HUES64 (cell line): ENCODE data around the gene MYL6B.

Source experiments
- H3K27ac ChIP-seq: 2 replicates; pipeline ENCODE4 v1.7.0; 2013; ENCODE audit warnings: low read depth, low read length, inconsistent platforms
- H3K27me3 ChIP-seq: 2 replicates; pipeline ENCODE4 v1.6.1; 2013; ENCODE audit warnings: mild to moderate bottlenecking, low read length; ENCODE audit not compliant: insufficient read depth
- H3K36me3 ChIP-seq: 2 replicates; pipeline ENCODE4 v1.6.1; 2013; ENCODE audit warnings: mild to moderate bottlenecking, low read length; ENCODE audit not compliant: insufficient read depth
- H3K4me1 ChIP-seq: 2 replicates; pipeline ENCODE4 v1.6.1; 2013; ENCODE audit warnings: mild to moderate bottlenecking, low read length, moderate library complexity; ENCODE audit not compliant: insufficient read depth
- H3K4me3 ChIP-seq: 2 replicates; pipeline ENCODE4 v1.5.1; 2013; ENCODE audit warnings: mild to moderate bottlenecking, low read length, moderate library complexity
- H3K9ac ChIP-seq: 2 replicates; pipeline ENCODE4 v1.6.1; 2013; ENCODE audit warnings: mild to moderate bottlenecking, low read depth, low read length
- H3K9me3 ChIP-seq: 2 replicates; pipeline ENCODE4 v1.6.1; 2013; ENCODE audit warnings: low read depth, low read length; ENCODE audit not compliant: insufficient read depth
- WGBS: fragments of 150-250, 120-280 bp; methylation state at CpG from one replicate; pipeline ENCODE4 v1.1.7; 2013; ENCODE audit warnings: missing lambda C conversion rate; 5-methylcytosine and 5-hydroxymethylcytosine counted together

MYL6B gene

DNA sequence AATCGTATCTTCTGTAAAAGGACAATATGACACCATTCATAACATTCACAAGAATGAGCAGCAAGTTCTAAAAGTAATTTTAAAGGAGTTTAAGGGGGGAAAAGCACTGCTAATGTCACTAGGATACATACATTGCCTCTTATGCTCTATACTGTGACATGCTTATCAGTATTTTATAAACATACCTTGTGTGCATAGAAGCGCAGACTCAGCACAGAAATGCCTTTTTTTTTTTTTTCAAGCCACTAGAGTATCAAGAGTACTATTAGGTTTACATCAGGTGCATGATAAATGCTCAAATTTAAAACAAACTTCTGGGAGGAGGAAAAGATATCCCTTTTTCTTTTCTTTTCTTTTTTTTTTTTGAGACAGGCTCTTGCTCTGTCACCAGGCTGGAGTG is 50.5 kb downstream of the MYL6B start:
- 93% methylated on average over 2 of the region's 2 CpGs for WGBS
- no peaks in the 10 kb centered on the region for H3K27me3 ChIP-seq
- no peak overlapping the region for H3K27ac ChIP-seq
- H3K36me3 ChIP-seq = peaks cover 38% of the 10 kb centered on the region
- H3K4me1 ChIP-seq = no peaks in the 10 kb centered on the region
- H3K9me3 ChIP-seq = no peaks in the 10 kb centered on the region
- no peak overlapping the region for H3K9ac ChIP-seq
- H3K4me3 ChIP-seq = no peak overlapping the region

DNA sequence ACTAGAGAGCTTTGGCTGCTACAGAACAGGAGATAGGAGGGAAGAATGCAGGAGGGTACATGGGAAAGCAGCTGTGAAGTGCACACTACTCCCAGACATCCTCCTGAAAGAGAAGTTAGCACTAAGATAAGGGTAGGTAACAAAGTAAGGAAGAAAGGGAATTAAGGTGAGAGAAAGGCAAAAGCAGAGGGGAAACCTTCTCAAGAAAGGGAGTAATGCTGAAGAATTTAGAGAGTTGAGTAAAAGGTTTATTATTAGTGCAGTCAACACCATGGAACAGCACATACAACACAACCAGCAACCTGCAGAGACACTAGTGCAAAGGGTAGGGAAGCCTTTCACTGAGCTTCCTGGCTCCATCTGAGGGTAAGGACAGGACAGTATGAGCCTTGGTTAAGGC is 51.9 kb downstream of the MYL6B start:
- H3K27ac ChIP-seq = no peak overlapping the region
- H3K36me3 ChIP-seq = peaks cover 46% of the 10 kb centered on the region
- no peaks in the 10 kb centered on the region for H3K9me3 ChIP-seq
- no peaks in the 10 kb centered on the region for H3K27me3 ChIP-seq
- H3K9ac ChIP-seq = no peak overlapping the region
- H3K4me3 ChIP-seq = no peak overlapping the region
- H3K4me1 ChIP-seq = no peaks in the 10 kb centered on the region

DNA sequence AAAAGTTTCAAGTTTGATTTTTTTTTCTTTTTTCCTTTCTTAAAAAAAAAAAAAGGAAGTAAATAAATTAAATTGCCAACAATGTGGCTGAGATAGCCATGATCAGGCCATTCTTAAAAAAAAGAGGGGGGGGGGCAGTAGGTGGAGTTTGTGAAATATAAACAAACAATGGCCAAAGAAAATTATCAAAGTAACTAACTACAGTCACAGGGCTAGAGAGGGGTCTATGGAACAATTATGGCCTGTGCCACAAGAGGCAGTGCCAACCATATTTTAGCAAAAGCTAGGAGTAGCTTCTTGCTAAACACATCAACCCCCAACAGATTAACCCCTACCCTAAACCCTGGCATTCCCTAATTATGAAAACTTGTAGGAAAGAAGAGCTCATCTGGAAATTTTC is 53.1 kb downstream of the MYL6B start:
- H3K36me3 ChIP-seq = peaks cover 55% of the 10 kb centered on the region
- no peaks in the 10 kb centered on the region for H3K9me3 ChIP-seq
- no peaks in the 10 kb centered on the region for H3K27me3 ChIP-seq
- H3K4me3 ChIP-seq = no peak overlapping the region
- no peaks in the 10 kb centered on the region for H3K4me1 ChIP-seq
- no peak overlapping the region for H3K9ac ChIP-seq
- no peak overlapping the region for H3K27ac ChIP-seq

DNA sequence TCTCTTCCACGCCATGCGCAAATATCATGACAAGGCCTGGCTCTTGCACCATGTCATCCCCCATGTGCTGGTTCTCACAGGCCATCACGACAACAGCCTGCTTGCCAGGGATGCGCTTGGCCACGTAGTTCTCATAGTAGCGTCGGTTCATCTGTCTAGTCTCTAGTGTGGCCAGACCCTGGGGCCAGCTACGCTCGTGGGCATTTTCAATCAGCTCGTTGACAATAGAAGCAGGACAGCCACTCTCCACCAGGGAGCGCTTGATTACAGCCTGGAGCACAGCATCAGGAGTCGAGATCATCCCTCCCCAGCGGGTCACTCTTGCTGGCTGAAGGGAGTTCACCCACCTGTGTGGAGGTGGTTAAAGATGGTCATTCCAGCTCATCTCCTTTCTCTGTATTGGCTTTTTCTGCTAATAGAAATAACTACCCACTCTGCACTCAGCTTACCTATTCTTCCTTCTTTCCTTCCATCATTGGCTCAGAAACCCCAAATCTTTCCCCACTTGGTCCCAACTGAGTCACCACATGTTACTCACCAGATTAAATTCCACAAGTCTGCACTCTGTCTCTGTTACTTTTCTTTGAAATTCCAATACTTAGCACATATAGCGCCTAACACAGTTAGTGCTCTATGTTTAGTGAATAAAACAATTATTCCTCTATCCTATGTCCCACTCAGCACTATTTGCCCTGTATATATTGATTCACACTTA is 54.2 kb downstream of the MYL6B start:
- Histone ChIP-seq H3K27me3 (no peaks in the 10 kb centered on the region), H3K9ac (no peak overlapping the region), H3K27ac (no peak overlapping the region), H3K4me3 (no peak overlapping the region), H3K9me3 (no peaks in the 10 kb centered on the region), H3K36me3 (peaks cover 64% of the 10 kb centered on the region), H3K4me1 (no peaks in the 10 kb centered on the region)
- WGBS = 80% methylated on average over 14 of the region's 14 CpGs
